ENCODE results near the gene ATP1B2. TPM values are rescaled to one million over a fixed set of nuclear protein-coding genes. Genes with fewer than 3 reads are reported as not detected.

The ATP1B2 gene
- total RNA-seq, 1 donor, result not detected

DNA sequence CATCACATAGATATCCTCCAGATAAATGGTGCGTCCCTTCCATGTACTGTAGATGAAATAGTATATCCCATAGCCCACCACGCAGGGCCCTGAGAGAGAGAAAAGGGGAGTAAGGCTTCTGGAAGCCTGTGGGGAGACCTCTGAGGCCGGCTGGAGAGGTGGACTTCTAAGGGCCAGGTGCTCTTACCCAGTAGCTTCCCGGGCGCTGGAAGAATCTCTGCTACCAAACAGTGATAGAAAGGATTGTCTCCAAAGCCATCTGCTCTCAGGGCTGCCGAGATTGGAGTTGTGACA is 23.8 kb upstream of the ATP1B2 start:
- TF ChIP-seq, protein P1, sequence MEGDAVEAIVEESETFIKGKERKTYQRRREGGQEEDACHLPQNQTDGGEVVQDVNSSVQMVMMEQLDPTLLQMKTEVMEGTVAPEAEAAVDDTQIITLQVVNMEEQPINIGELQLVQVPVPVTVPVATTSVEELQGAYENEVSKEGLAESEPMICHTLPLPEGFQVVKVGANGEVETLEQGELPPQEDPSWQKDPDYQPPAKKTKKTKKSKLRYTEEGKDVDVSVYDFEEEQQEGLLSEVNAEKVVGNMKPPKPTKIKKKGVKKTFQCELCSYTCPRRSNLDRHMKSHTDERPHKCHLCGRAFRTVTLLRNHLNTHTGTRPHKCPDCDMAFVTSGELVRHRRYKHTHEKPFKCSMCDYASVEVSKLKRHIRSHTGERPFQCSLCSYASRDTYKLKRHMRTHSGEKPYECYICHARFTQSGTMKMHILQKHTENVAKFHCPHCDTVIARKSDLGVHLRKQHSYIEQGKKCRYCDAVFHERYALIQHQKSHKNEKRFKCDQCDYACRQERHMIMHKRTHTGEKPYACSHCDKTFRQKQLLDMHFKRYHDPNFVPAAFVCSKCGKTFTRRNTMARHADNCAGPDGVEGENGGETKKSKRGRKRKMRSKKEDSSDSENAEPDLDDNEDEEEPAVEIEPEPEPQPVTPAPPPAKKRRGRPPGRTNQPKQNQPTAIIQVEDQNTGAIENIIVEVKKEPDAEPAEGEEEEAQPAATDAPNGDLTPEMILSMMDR (IDR thresholded peaks at IDR 0.05; ENCODE audit: insufficient read depth, low read length), result no peak
- peak overlapping the region; percentile 88 for H3K4me3 ChIP-seq (ENCODE audit: low read depth, low read length)
- no peak for DNase-seq (ENCODE audit: low read depth)

DNA sequence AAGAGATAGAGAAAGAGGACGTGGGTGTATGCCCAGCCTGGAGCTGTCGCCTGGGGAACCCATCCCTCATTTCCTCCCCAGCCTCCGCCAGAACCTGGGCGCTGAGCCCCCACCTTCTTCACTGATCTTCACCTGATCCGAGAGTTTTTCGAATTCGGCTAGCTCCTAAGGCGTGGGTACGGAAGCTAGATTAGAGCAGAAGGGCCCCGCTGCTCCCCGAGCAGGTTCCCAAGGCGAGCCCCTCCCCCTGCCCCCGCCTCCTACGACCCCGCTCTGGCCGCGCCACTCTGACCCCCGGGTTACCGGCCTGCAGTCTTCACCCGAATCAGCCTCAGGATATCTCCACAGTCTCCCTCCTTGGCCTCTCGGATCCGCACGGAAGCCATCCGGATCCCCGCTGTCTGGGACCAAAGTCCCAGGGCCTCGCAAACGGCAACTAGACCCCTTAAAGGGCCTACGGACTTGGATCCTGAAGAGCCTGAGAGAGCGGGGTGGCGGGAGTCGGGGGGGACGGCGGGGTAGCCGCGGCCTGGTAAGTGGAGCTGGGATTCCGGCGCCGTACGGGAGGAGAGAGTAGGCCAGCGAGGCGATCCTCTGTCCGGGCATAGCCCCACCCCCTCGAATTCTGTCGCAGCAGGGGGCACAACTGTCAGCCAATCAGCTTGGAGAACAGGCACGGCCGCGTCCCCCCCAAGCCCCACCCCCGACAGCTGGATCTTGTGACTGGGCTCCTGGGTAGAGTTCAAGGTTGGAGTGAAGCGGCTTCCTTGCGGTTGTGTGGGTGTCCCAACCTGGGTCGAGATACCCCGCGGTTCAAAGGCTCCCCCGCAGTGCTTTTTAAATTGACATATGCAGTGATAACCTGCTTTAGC is 23.2 kb upstream of the ATP1B2 start, which contains the start of gene SAT2:
TSS of gene SAT2 (minus strand) at position 572 of the 872 bp plus-strand sequence. CDS start at position 386, 186 bp downstream.
- TF ChIP-seq, protein P1 (IDR thresholded peaks at IDR 0.05; ENCODE audit: insufficient read depth, low read length), result no peak
- peak; percentile 95 for DNase-seq (ENCODE audit: low read depth)
- H3K4me3 ChIP-seq (ENCODE audit: low read depth, low read length), result peak within 1 kb of the TSS; percentile 88

DNA sequence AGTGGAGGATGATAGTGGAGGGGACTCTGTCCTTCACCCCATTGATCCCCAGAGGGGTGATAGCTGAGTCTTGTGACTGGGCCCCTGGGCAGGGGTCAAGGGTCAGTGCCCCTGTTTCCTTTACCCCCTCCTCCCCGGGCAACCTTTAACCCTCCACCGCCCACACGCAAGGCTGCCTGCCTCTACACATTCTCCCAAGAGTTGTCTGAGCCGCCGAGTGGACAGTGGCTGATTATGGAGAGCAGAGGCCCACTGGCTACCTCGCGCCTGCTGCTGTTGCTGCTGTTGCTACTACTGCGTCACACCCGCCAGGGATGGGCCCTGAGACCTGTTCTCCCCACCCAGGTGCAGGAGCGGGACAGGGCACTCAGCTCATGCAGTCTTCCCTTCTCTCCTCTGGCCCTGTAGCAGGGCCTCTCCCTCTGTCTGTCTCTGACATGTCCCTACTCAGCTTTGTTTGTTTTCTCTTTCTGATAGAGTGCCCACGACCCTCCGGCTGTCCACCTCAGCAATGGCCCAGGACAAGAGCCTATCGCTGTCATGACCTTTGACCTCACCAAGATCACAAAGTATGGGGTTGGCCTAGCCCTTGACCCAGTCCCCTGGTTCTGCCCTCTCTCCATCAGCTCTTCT is 20.7 kb upstream of the ATP1B2 start, which contains the start of gene SHBG:
TSS of gene SHBG (plus strand) at position 197 of the 633 bp plus-strand sequence. CDS start at position 235, 38 bp downstream.
- TF ChIP-seq, protein P1 (IDR thresholded peaks at IDR 0.05; ENCODE audit: insufficient read depth, low read length), result no peak
- DNase-seq (ENCODE audit: low read depth), result no peak
- no peak within 1 kb of the TSS for H3K4me3 ChIP-seq (ENCODE audit: low read depth, low read length)

DNA sequence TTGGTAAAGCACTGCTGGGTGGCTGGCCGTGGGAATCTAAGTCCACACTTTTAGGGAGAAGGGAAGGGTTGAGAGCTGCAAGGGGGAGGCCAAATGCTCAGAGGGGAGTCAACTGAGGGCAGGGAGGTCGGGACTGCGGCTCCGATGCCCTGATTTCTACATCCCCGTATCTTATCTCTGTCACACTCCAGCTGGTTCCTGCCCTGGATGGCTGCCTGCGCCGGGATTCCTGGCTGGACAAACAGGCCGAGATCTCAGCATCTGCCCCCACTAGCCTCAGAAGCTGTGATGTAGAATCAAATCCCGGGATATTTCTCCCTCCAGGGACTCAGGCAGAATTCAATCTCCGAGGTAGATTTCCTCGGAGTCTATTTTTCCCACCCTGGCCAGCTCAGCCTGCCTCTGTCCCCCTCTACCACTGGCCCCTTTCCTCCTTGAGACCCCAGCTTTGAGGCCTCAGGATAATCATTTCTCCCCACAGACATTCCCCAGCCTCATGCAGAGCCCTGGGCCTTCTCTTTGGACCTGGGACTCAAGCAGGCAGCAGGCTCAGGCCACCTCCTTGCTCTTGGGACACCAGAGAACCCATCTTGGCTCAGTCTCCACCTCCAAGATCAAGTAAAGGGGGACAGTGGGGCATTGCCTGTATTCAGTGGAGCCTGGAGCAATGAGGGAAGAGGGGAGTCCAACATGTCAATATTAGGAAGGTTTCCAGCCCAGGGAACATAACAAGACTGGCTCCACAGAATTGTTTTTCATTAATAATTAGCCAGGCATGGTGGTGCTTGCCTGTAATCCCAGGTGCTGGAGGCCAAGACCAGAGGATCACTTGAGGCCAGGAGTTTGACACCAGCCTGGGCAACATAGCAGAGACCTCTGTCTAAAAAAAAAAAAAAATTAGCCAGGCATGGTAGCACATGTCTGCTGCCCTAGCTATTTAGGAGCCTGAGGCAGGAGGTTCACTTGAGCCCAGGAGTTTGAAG is 19.0 kb upstream of the ATP1B2 start:
- TF ChIP-seq, protein P1 (IDR thresholded peaks at IDR 0.05; ENCODE audit: insufficient read depth, low read length), result no peak
- DNase-seq (ENCODE audit: low read depth), result no peak
- no peak overlapping the region for H3K4me3 ChIP-seq (ENCODE audit: low read depth, low read length)

DNA sequence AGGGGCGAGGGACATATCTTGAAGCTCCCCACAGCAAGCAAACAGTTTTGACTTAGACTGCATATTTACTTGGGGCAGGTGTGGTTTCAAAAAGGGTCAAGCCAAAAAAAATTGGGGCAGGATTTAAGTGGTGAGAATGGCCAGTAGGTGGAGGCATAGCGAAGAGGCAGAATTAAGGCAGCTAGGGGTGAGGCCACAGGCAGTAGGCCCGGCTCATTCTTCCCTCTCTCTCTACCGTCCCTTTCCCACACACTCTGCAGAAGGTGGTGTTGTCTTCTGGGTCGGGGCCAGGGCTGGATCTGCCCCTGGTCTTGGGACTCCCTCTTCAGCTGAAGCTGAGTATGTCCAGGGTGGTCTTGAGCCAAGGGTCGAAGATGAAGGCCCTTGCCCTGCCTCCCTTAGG is 18.2 kb upstream of the ATP1B2 start:
- TF ChIP-seq, protein P1 (IDR thresholded peaks at IDR 0.05; ENCODE audit: insufficient read depth, low read length), result peak; percentile 67
- DNase-seq (ENCODE audit: low read depth), result peak; percentile 73
- no peak overlapping the region for H3K4me3 ChIP-seq (ENCODE audit: low read depth, low read length)

DNA sequence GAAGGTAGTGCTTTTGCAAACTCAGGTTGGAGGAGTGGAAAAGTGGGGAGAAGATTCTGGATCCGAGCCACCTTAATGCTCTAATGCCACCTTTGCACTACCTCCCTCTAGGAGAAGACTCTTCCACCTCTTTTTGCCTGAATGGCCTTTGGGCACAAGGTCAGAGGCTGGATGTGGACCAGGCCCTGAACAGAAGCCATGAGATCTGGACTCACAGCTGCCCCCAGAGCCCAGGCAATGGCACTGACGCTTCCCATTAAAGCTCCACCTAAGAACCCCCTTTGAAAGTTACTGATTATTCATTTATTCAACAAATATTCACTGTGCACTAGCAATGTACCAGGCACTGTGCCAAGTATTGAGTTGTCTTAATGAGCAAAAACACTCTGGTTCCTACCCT is 17.6 kb upstream of the ATP1B2 start:
- TF ChIP-seq, protein P1 (IDR thresholded peaks at IDR 0.05; ENCODE audit: insufficient read depth, low read length), result no peak

More for the DNA sequence above, 17.6 kb upstream of the ATP1B2 start:
- no peak for DNase-seq (ENCODE audit: low read depth)
- no peak overlapping the region for H3K4me3 ChIP-seq (ENCODE audit: low read depth, low read length)
